Activated CD4-positive, alpha-beta T cell treated with anti-CD3 and anti-CD28 coated beads, Interleukin-2, amount 50 U/mL, for 4 hours (primary cell): Measurements from ENCODE around the gene AHNAK2.
"Not testable (repeated sequence)": the region's sequence is repeated elsewhere in the genome, so short reads cannot be mapped to it uniquely, and the experiment has no call there.

Experiments used
- DNase-seq, 2 experiments: peaks; one replicate each; pipeline ENCODE4 v3.0.0-alpha.2; 2020

Gene AHNAK2

GRCh38 chr14:104950701-104951100 is 27.5 kb downstream of the AHNAK2 start:
- DNase-seq = not testable (repeated sequence)

GRCh38 chr14:104950021-104950420 is 28.2 kb downstream of the AHNAK2 start:
- DNase-seq = no peak

GRCh38 chr14:104949406-104949955 is 28.7 kb downstream of the AHNAK2 start:
- DNase-seq = not testable (repeated sequence)

- no peak for DNase-seq
These were observed 29.5 kb downstream of the AHNAK2 start for GRCh38 chr14:104948736-104949031.

GRCh38 chr14:104947881-104948735 is 30.1 kb downstream of the AHNAK2 start:
- not testable (repeated sequence) for DNase-seq

- DNase-seq = not testable (repeated sequence)
These were observed 31.0 kb downstream of the AHNAK2 start for GRCh38 chr14:104947201-104947600.

GRCh38 chr14:104945986-104946965 is 31.9 kb downstream of the AHNAK2 start:
- DNase-seq = not testable (repeated sequence)

GRCh38 chr14:104945266-104945665 is 32.9 kb downstream of the AHNAK2 start:
- DNase-seq = not testable (repeated sequence)

- DNase-seq = not testable (repeated sequence)
These were observed 33.6 kb downstream of the AHNAK2 start for GRCh38 chr14:104944436-104945205.

- DNase-seq = not testable (repeated sequence)
These were observed 34.2 kb downstream of the AHNAK2 start for GRCh38 chr14:104944016-104944308.

- not testable (repeated sequence) for DNase-seq
These were observed 34.8 kb downstream of the AHNAK2 start for GRCh38 chr14:104943216-104944015.

- DNase-seq = no peak
These were observed 35.6 kb downstream of the AHNAK2 start for GRCh38 chr14:104942586-104942985.

- no peak for DNase-seq
These were observed 36.4 kb downstream of the AHNAK2 start for GRCh38 chr14:104941508-104942365.

GRCh38 chr14:104940526-104941150 is 37.5 kb downstream of the AHNAK2 start:
- DNase-seq = no peak

- DNase-seq = no peak
These were observed 38.3 kb downstream of the AHNAK2 start for GRCh38 chr14:104939666-104940410.

GRCh38 chr14:104938960-104939359 is 39.2 kb downstream of the AHNAK2 start:
- no peak for DNase-seq

GRCh38 chr14:104938436-104938835 is 39.7 kb downstream of the AHNAK2 start:
- DNase-seq = no peak

- no peak for DNase-seq
These were observed 40.3 kb downstream of the AHNAK2 start for GRCh38 chr14:104937694-104938365.

GRCh38 chr14:104937161-104937560 is 41.0 kb downstream of the AHNAK2 start:
- no peak for DNase-seq
